Peyer's patch (tissue), 4 donors: ENCODE measurements around the gene TDRD9.

ENCODE experiments used
- CTCF ChIP-seq, 6 experiments: fragments of 450-650 bp in 4 of 6; fragments of 200-600 bp in 2 of 6; sonication (generic) in 1 of 6; IDR thresholded peaks; one replicate each; pipeline ENCODE4 v1.5.1; 2017 to 2019; ENCODE audit warnings: antibody characterized with exemption in 6 of 6, mild to moderate bottlenecking in 3 of 6, moderate library complexity in 1 of 6
- POLR2A ChIP-seq, 2 donors: fragments of 450-650 bp; IDR thresholded peaks; one replicate each; pipeline ENCODE4 v1.5.1; 2017; ENCODE audit warnings: antibody characterized with exemption in 2 of 2, mild to moderate bottlenecking in 2 of 2, moderate library complexity in 2 of 2

- TF ChIP-seq CTCF (IDR thresholded peaks at IDR 0.05): no peak
- TF ChIP-seq POLR2A (IDR thresholded peaks at IDR 0.05): no peak
Measured at GRCh38 chr14:103910984-103911383, 17.3 kb upstream of the TDRD9 start.
